ENCODE measurements around the gene TSHB.

Gene TSHB

GRCh38 chr1:115068826-115069585, 39.4 kb downstream of the TSHB start:
- peaks cover 0 to 16% (median 15%) of the 10 kb centered on the region in 5 donors for H3K4me1 ChIP-seq (ENCODE audit: control insufficient read depth in 5 of 5, insufficient read depth in 5 of 5, low read length in 5 of 5)
- H3K27ac ChIP-seq (ENCODE audit: low read depth, low read length), result no peak overlapping the region
- H3K36me3 ChIP-seq (ENCODE audit: control insufficient read depth in 5 of 5, insufficient read depth in 5 of 5, low read length in 5 of 5), result no peaks in the 10 kb centered on the region
- no peaks in the 10 kb centered on the region for H3K9me3 ChIP-seq (ENCODE audit: control insufficient read depth in 5 of 5, low read length in 5 of 5)
- no peak overlapping the region for H3K9ac ChIP-seq (ENCODE audit: low read length in 5 of 5)
- no peaks in the 10 kb centered on the region for H3K27me3 ChIP-seq (ENCODE audit: control insufficient read depth in 5 of 5, insufficient read depth in 4 of 5, low read length in 5 of 5)
- no peak overlapping the region for H3K4me3 ChIP-seq (ENCODE audit: low read depth in 1 of 5, low read length in 5 of 5)

- peaks cover 0 to 16% (median 15%) of the 10 kb centered on the region in 5 donors for H3K4me1 ChIP-seq (ENCODE audit: control insufficient read depth in 5 of 5, insufficient read depth in 5 of 5, low read length in 5 of 5)
- H3K4me3 ChIP-seq (ENCODE audit: low read depth in 1 of 5, low read length in 5 of 5), result no peak overlapping the region
- no peak overlapping the region for H3K9ac ChIP-seq (ENCODE audit: low read length in 5 of 5)
- no peak overlapping the region for H3K27ac ChIP-seq (ENCODE audit: low read depth, low read length)
- peaks cover 0 to 2% (median 0%) of the 10 kb centered on the region in 5 donors for H3K27me3 ChIP-seq (ENCODE audit: control insufficient read depth in 5 of 5, insufficient read depth in 4 of 5, low read length in 5 of 5)
- H3K9me3 ChIP-seq (ENCODE audit: control insufficient read depth in 5 of 5, low read length in 5 of 5), result no peaks in the 10 kb centered on the region
- H3K36me3 ChIP-seq (ENCODE audit: control insufficient read depth in 5 of 5, insufficient read depth in 5 of 5, low read length in 5 of 5), result no peaks in the 10 kb centered on the region
Measured at GRCh38 chr1:115069659-115070308, 40.2 kb downstream of the TSHB start.

- no peak overlapping the region for H3K4me3 ChIP-seq (ENCODE audit: low read depth in 1 of 5, low read length in 5 of 5)
- H3K9me3 ChIP-seq (ENCODE audit: control insufficient read depth in 5 of 5, low read length in 5 of 5), result no peaks in the 10 kb centered on the region
- H3K27me3 ChIP-seq (ENCODE audit: control insufficient read depth in 5 of 5, insufficient read depth in 4 of 5, low read length in 5 of 5), result peaks cover 0 to 4% (median 0%) of the 10 kb centered on the region in 5 donors
- H3K4me1 ChIP-seq (ENCODE audit: control insufficient read depth in 5 of 5, insufficient read depth in 5 of 5, low read length in 5 of 5), result peaks cover 0 to 16% (median 15%) of the 10 kb centered on the region in 5 donors
- no peak overlapping the region for H3K9ac ChIP-seq (ENCODE audit: low read length in 5 of 5)
- no peaks in the 10 kb centered on the region for H3K36me3 ChIP-seq (ENCODE audit: control insufficient read depth in 5 of 5, insufficient read depth in 5 of 5, low read length in 5 of 5)
- H3K27ac ChIP-seq (ENCODE audit: low read depth, low read length), result no peak overlapping the region
Measured at GRCh38 chr1:115071012-115071664, 41.5 kb downstream of the TSHB start.

- no peaks in the 10 kb centered on the region for H3K36me3 ChIP-seq (ENCODE audit: control insufficient read depth in 5 of 5, insufficient read depth in 5 of 5, low read length in 5 of 5)
- peaks cover 0 to 5% (median 0%) of the 10 kb centered on the region in 5 donors for H3K4me1 ChIP-seq (ENCODE audit: control insufficient read depth in 5 of 5, insufficient read depth in 5 of 5, low read length in 5 of 5)
- H3K9ac ChIP-seq (ENCODE audit: low read length in 5 of 5), result no peak overlapping the region
- no peak overlapping the region for H3K4me3 ChIP-seq (ENCODE audit: low read depth in 1 of 5, low read length in 5 of 5)
- no peak overlapping the region for H3K27ac ChIP-seq (ENCODE audit: low read depth, low read length)
- H3K9me3 ChIP-seq (ENCODE audit: control insufficient read depth in 5 of 5, low read length in 5 of 5), result no peaks in the 10 kb centered on the region
- H3K27me3 ChIP-seq (ENCODE audit: control insufficient read depth in 5 of 5, insufficient read depth in 4 of 5, low read length in 5 of 5), result peaks cover 0 to 4% (median 2%) of the 10 kb centered on the region in 5 donors
Measured at GRCh38 chr1:115073298-115074087, 43.9 kb downstream of the TSHB start.

GRCh38 chr1:115074839-115075534, 45.4 kb downstream of the TSHB start:
- H3K27ac ChIP-seq (ENCODE audit: low read depth, low read length), result no peak overlapping the region

GRCh38 chr1:115076384-115076915, 46.8 kb downstream of the TSHB start:
- Histone ChIP-seq H3K27ac (ENCODE audit: low read depth, low read length) (no peak overlapping the region), H3K36me3 (ENCODE audit: control insufficient read depth in 5 of 5, insufficient read depth in 5 of 5, low read length in 5 of 5) (no peaks in the 10 kb centered on the region), H3K27me3 (ENCODE audit: control insufficient read depth in 5 of 5, insufficient read depth in 4 of 5, low read length in 5 of 5) (peaks cover 0 to 4% (median 2%) of the 10 kb centered on the region in 5 donors), H3K9ac (ENCODE audit: low read length in 5 of 5) (no peak overlapping the region), H3K4me3 (ENCODE audit: low read depth in 1 of 5, low read length in 5 of 5) (no peak overlapping the region), H3K9me3 (ENCODE audit: control insufficient read depth in 5 of 5, low read length in 5 of 5) (no peaks in the 10 kb centered on the region), H3K4me1 (ENCODE audit: control insufficient read depth in 5 of 5, insufficient read depth in 5 of 5, low read length in 5 of 5) (peaks cover 0 to 5% (median 0%) of the 10 kb centered on the region in 5 donors)

More at GRCh38 chr1:115074839-115075534, 45.4 kb downstream of the TSHB start:
- Histone ChIP-seq H3K4me1 (ENCODE audit: control insufficient read depth in 5 of 5, insufficient read depth in 5 of 5, low read length in 5 of 5) (peaks cover 0 to 5% (median 0%) of the 10 kb centered on the region in 5 donors), H3K36me3 (ENCODE audit: control insufficient read depth in 5 of 5, insufficient read depth in 5 of 5, low read length in 5 of 5) (no peaks in the 10 kb centered on the region), H3K9me3 (ENCODE audit: control insufficient read depth in 5 of 5, low read length in 5 of 5) (no peaks in the 10 kb centered on the region), H3K4me3 (ENCODE audit: low read depth in 1 of 5, low read length in 5 of 5) (no peak overlapping the region), H3K9ac (ENCODE audit: low read length in 5 of 5) (no peak overlapping the region), H3K27me3 (ENCODE audit: control insufficient read depth in 5 of 5, insufficient read depth in 4 of 5, low read length in 5 of 5) (peaks cover 0 to 4% (median 2%) of the 10 kb centered on the region in 5 donors)

- H3K27me3 ChIP-seq (ENCODE audit: control insufficient read depth in 5 of 5, insufficient read depth in 4 of 5, low read length in 5 of 5), result peaks cover 0 to 4% (median 2%) of the 10 kb centered on the region in 5 donors
- H3K36me3 ChIP-seq (ENCODE audit: control insufficient read depth in 5 of 5, insufficient read depth in 5 of 5, low read length in 5 of 5), result no peaks in the 10 kb centered on the region
- H3K27ac ChIP-seq (ENCODE audit: low read depth, low read length), result no peak overlapping the region
- H3K9me3 ChIP-seq (ENCODE audit: control insufficient read depth in 5 of 5, low read length in 5 of 5), result no peaks in the 10 kb centered on the region
- no peak overlapping the region for H3K4me3 ChIP-seq (ENCODE audit: low read depth in 1 of 5, low read length in 5 of 5)
- peaks cover 0 to 5% (median 0%) of the 10 kb centered on the region in 5 donors for H3K4me1 ChIP-seq (ENCODE audit: control insufficient read depth in 5 of 5, insufficient read depth in 5 of 5, low read length in 5 of 5)
- H3K9ac ChIP-seq (ENCODE audit: low read length in 5 of 5), result no peak overlapping the region
Measured at GRCh38 chr1:115077286-115077983, 47.8 kb downstream of the TSHB start.

- peaks cover 0 to 5% (median 0%) of the 10 kb centered on the region in 5 donors for H3K4me1 ChIP-seq (ENCODE audit: control insufficient read depth in 5 of 5, insufficient read depth in 5 of 5, low read length in 5 of 5)
- no peak overlapping the region for H3K27ac ChIP-seq (ENCODE audit: low read depth, low read length)
- no peaks in the 10 kb centered on the region for H3K36me3 ChIP-seq (ENCODE audit: control insufficient read depth in 5 of 5, insufficient read depth in 5 of 5, low read length in 5 of 5)
- H3K9me3 ChIP-seq (ENCODE audit: control insufficient read depth in 5 of 5, low read length in 5 of 5), result no peaks in the 10 kb centered on the region
- no peak overlapping the region for H3K9ac ChIP-seq (ENCODE audit: low read length in 5 of 5)
- no peak overlapping the region for H3K4me3 ChIP-seq (ENCODE audit: low read depth in 1 of 5, low read length in 5 of 5)
- peaks cover 0 to 4% (median 2%) of the 10 kb centered on the region in 5 donors for H3K27me3 ChIP-seq (ENCODE audit: control insufficient read depth in 5 of 5, insufficient read depth in 4 of 5, low read length in 5 of 5)
Measured at GRCh38 chr1:115077984-115078330, 48.3 kb downstream of the TSHB start.

Measured in subcutaneous abdominal adipose tissue (tissue), 5 donors.